ENCODE measurements around the gene CLIP3.

- TF ChIP-seq CTCF (IDR thresholded peaks at IDR 0.05; ENCODE audit: low read depth, low read length), result no peak
- TF ChIP-seq EZH2phosphoT487 (IDR thresholded peaks at IDR 0.05; ENCODE audit: low read depth), result no peak
These were observed 40.6 kb upstream of the CLIP3 start for GRCh38 chr19:36073121-36073876.

Measured in OCI-LY3 (cell line).